ENCODE measurements around the gene MICU1.

- TF ChIP-seq YY1 (IDR thresholded peaks at IDR 0.05; ENCODE audit: insufficient read depth, insufficient read length) (no peak), SUZ12 (IDR thresholded peaks at IDR 0.05; ENCODE audit: extremely low read depth, insufficient read depth, insufficient read length) (no peak)
These were observed 217.8 kb downstream of the MICU1 start for GRCh38 chr10:72407927-72408600.

Measured in NT2/D1 (cell line).